Esophagus (tissue), 2 donors: ENCODE results near the gene PKIG. TPM values are rescaled to one million over a fixed set of nuclear protein-coding genes. Genes with fewer than 3 reads are reported as not detected.
"Not testable (repeated sequence)": the region's sequence is repeated elsewhere in the genome, so short reads cannot be mapped to it uniquely, and the experiment has no call there.

ENCODE experiments used
- H3K27ac ChIP-seq, 2 donors: one replicate each; pipeline ENCODE4 v1.5.1; 2013; ENCODE audit warnings: low read depth in 2 of 2, mild to moderate bottlenecking in 2 of 2, inconsistent platforms in 1 of 2, low read length in 1 of 2, moderate library complexity in 1 of 2
- H3K27me3 ChIP-seq, 2 donors: one replicate each; pipeline ENCODE4 v1.6.1; 2013; ENCODE audit warnings: low read length in 2 of 2, control low read depth in 1 of 2, mild to moderate bottlenecking in 1 of 2; ENCODE audit not compliant: insufficient read depth in 2 of 2, control insufficient read depth in 1 of 2
- H3K36me3 ChIP-seq, 2 donors: one replicate each; pipeline ENCODE4 v1.6.1; 2013; ENCODE audit warnings: low read length in 1 of 2; ENCODE audit not compliant: control insufficient read depth in 2 of 2, insufficient read depth in 2 of 2
- H3K4me1 ChIP-seq, 2 donors: one replicate each; pipeline ENCODE4 v1.6.1; 2013; ENCODE audit warnings: low read length in 1 of 2; ENCODE audit not compliant: control insufficient read depth in 2 of 2, insufficient read depth in 2 of 2
- H3K4me3 ChIP-seq, 2 donors: one replicate each; pipeline ENCODE4 v1.5.1; 2013; ENCODE audit warnings: low read length in 2 of 2, mild to moderate bottlenecking in 2 of 2, low read depth in 1 of 2, moderate library complexity in 1 of 2
- H3K9me3 ChIP-seq, 2 donors: one replicate each; pipeline ENCODE4 v1.6.1; 2013; ENCODE audit warnings: mild to moderate bottlenecking in 2 of 2, low read depth in 1 of 2, low read length in 1 of 2, moderate library complexity in 1 of 2; ENCODE audit not compliant: control insufficient read depth in 2 of 2, insufficient read depth in 1 of 2
- WGBS, 2 donors: extraction: QIAGEN DNeasy Blood & Tissue Kit; methylation state at CpG; one replicate each; pipeline ENCODE4 v1.1.7; 2013; 5-methylcytosine and 5-hydroxymethylcytosine counted together
- polyA plus RNA-seq, 2 donors: library from polyadenylated mRNA; stranded (reverse); fragments of 200-250 nt; gene quantifications; one replicate each; pipeline ENCODE4 v1.2.3, GENCODE V29; 2013
- donor health status: healthy with polysubstance abuse.
- donor health status: Bipolar disorder and iron deficiency.

PKIG gene
- polyA plus RNA-seq, 2 donors, result 13.7 to 33.3 TPM

- H3K27me3 ChIP-seq, result no peaks in the 10 kb centered on the region
- no peaks in the 10 kb centered on the region for H3K36me3 ChIP-seq
- H3K27ac ChIP-seq, result peak overlapping the region in 1 of 2 donors; percentile 40
- no peaks in the 10 kb centered on the region for H3K9me3 ChIP-seq
- H3K4me3 ChIP-seq, result no peak overlapping the region
- no peaks in the 10 kb centered on the region for H3K4me1 ChIP-seq
- WGBS, 2 donors, result 92 to 95% methylated on average over 8 of the region's 8 CpGs
Observed at GRCh38 chr20:44547419-44547818, 35.0 kb upstream of the PKIG start.

- WGBS, 2 donors, result 57 to 58% methylated on average over 4 of the region's 4 CpGs
- no peaks in the 10 kb centered on the region for H3K36me3 ChIP-seq
- H3K27ac ChIP-seq, result peak overlapping the region in 1 of 2 donors; percentile 33
- H3K27me3 ChIP-seq, result no peaks in the 10 kb centered on the region
- no peaks in the 10 kb centered on the region for H3K9me3 ChIP-seq
- no peaks in the 10 kb centered on the region for H3K4me1 ChIP-seq
- H3K4me3 ChIP-seq, result no peak overlapping the region
Observed at GRCh38 chr20:44549123-44549522, 33.3 kb upstream of the PKIG start.

- Histone ChIP-seq H3K27ac (peak overlapping the region in 1 of 2 donors; percentile 22), H3K9me3 (no peaks in the 10 kb centered on the region), H3K36me3 (no peaks in the 10 kb centered on the region), H3K4me1 (no peaks in the 10 kb centered on the region), H3K27me3 (no peaks in the 10 kb centered on the region), H3K4me3 (no peak overlapping the region)
- WGBS, 2 donors, result 83 to 92% methylated on average over 4 of the region's 4 CpGs
Observed at GRCh38 chr20:44552050-44552449, 30.3 kb upstream of the PKIG start.

- no peaks in the 10 kb centered on the region for H3K27me3 ChIP-seq
- WGBS, 2 donors, result 65 to 72% methylated on average over 3 of the region's 3 CpGs
- no peaks in the 10 kb centered on the region for H3K36me3 ChIP-seq
- H3K4me1 ChIP-seq, result no peaks in the 10 kb centered on the region
- peak overlapping the region in 1 of 2 donors; percentile 24 for H3K27ac ChIP-seq
- H3K9me3 ChIP-seq, result no peaks in the 10 kb centered on the region
- H3K4me3 ChIP-seq, result no peak overlapping the region
Observed at GRCh38 chr20:44552568-44552949, 29.8 kb upstream of the PKIG start.

GRCh38 chr20:44552950-44553908 lies 29.1 kb upstream of the PKIG start:
- H3K4me1 ChIP-seq, result no peaks in the 10 kb centered on the region
- no peaks in the 10 kb centered on the region for H3K9me3 ChIP-seq
- 44 to 57% methylated on average over 6 of the region's 6 CpGs for WGBS, 2 donors
- H3K27ac ChIP-seq, result peak overlapping the region; percentile 14 to 70
- no peaks in the 10 kb centered on the region for H3K27me3 ChIP-seq
- H3K4me3 ChIP-seq, result no peak overlapping the region
- H3K36me3 ChIP-seq, result no peaks in the 10 kb centered on the region

- Histone ChIP-seq H3K4me3 (no peak overlapping the region), H3K4me1 (no peaks in the 10 kb centered on the region), H3K36me3 (no peaks in the 10 kb centered on the region), H3K27me3 (no peaks in the 10 kb centered on the region), H3K27ac (no peak overlapping the region), H3K9me3 (no peaks in the 10 kb centered on the region)
Observed at GRCh38 chr20:44559302-44559701, 23.1 kb upstream of the PKIG start.

- WGBS, 2 donors, result 90 to 94% methylated on average over 2 of the region's 2 CpGs
- Histone ChIP-seq H3K27ac (no peak overlapping the region), H3K27me3 (no peaks in the 10 kb centered on the region), H3K9me3 (no peaks in the 10 kb centered on the region), H3K36me3 (no peaks in the 10 kb centered on the region), H3K4me1 (no peaks in the 10 kb centered on the region), H3K4me3 (no peak overlapping the region)
Observed at GRCh38 chr20:44560229-44560628, 22.1 kb upstream of the PKIG start.

GRCh38 chr20:44560818-44561217 lies 21.6 kb upstream of the PKIG start:
- H3K27ac ChIP-seq, H3K4me3 ChIP-seq, H3K4me1 ChIP-seq, H3K9me3 ChIP-seq, H3K36me3 ChIP-seq, H3K27me3 ChIP-seq: not testable (repeated sequence)
- WGBS, 2 donors, result 88 to 92% methylated on average over 6 of the region's 6 CpGs

- no peaks in the 10 kb centered on the region for H3K9me3 ChIP-seq
- H3K4me3 ChIP-seq, result no peak overlapping the region
- H3K27me3 ChIP-seq, result no peaks in the 10 kb centered on the region
- H3K36me3 ChIP-seq, result no peaks in the 10 kb centered on the region
- H3K27ac ChIP-seq, result no peak overlapping the region
- H3K4me1 ChIP-seq, result no peaks in the 10 kb centered on the region
Observed at GRCh38 chr20:44561876-44562275, 20.5 kb upstream of the PKIG start.

- Histone ChIP-seq H3K4me1 (no peaks in the 10 kb centered on the region), H3K4me3 (no peak overlapping the region), H3K9me3 (no peaks in the 10 kb centered on the region), H3K27me3 (no peaks in the 10 kb centered on the region), H3K27ac (no peak overlapping the region), H3K36me3 (no peaks in the 10 kb centered on the region)
- WGBS, 2 donors, result 85 to 86% methylated on average over 3 of the region's 3 CpGs
Observed at GRCh38 chr20:44566018-44566417, 16.4 kb upstream of the PKIG start.
